Endometrial microvascular endothelial cells (primary cell): Measurements from ENCODE around the gene NFAT5. TPM values are rescaled to one million over a fixed set of nuclear protein-coding genes. Genes with fewer than 3 reads are reported as not detected.

Experiments used
- in situ Hi-C: cut with HindIII; loops from 2 replicates; pipeline ENCODE4 v1.10.0; 2017; ENCODE audit warnings: low sequenced_read_pairs, low pct_unique_long_range_greater_than_20kb; ENCODE audit errors: inconsistent ontology term
- total RNA-seq: library from RNA; depleted of rRNA; stranded (reverse); fragments of >200 nt; gene quantifications from one replicate; pipeline ENCODE4 v1.2.3, GENCODE V29; 2015; ENCODE audit errors: inconsistent ontology term

NFAT5 gene
- total RNA-seq, 1 donor from 2014 or later: 17.7 TPM

DNA sequence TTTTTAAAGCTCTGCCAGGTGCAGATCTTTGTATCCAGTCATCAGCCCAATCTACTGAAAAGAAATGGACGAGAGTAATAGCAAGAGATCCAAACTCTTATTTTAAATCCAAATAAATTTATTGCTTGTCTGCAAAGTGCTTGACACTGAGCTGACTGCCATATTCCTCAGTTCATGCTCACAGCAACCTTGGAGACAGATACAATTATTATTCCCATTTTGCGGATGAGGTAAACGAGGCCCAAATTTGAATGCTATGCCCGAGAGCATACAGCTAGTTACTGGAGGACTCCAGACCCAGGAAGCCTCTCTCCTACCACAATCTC is 188.3 kb downstream of the NFAT5 start:
- in situ Hi-C loops: no loop called here

Other genes with a start within 250 kb of the NFAT5 start
- 29.5 TPM for gene PDF, start 235.4 kb upstream of the NFAT5 start, total RNA-seq
- 22.6 TPM for gene COG8, start 226.4 kb upstream of the NFAT5 start, total RNA-seq
- gene NIP7, start 226.2 kb upstream of the NFAT5 start, total RNA-seq: 55.0 TPM
- not detected for gene TMED6, start 214.2 kb upstream of the NFAT5 start, total RNA-seq
- gene TERF2, start 180.0 kb upstream of the NFAT5 start, total RNA-seq: 8.2 TPM
- 71.3 TPM for gene CYB5B, start 141.3 kb upstream of the NFAT5 start, total RNA-seq
- 729 TPM for gene NQO1, start 160.6 kb downstream of the NFAT5 start, total RNA-seq
- gene NOB1, start 189.0 kb downstream of the NFAT5 start, total RNA-seq: 43.9 TPM
- 38.7 TPM for gene WWP2, start 196.4 kb downstream of the NFAT5 start, total RNA-seq